GM12878 (cell line): ENCODE results near the gene NT5E. TPM values are rescaled to one million over a fixed set of nuclear protein-coding genes. Genes with fewer than 3 reads are reported as not detected.

ENCODE experiments used
- ATAC-seq: fragments of 200-7000 bp; cut with Tn5 transposase; 3 replicates; pipeline ENCODE4 v1.9.1; 2020; ENCODE audit warnings: mild to moderate bottlenecking, moderate library complexity
- BruUV-seq: library from RNA; stranded (reverse); fragments of 400-500 nt; replicated peaks from 2 replicates; lab custom pipeline; 2021; lab: Mats Ljungman, UMichigan
- CTCF ChIA-PET: fragments of 300-600 bp; sonication (Branson Sonifier 250); formaldehyde crosslinking; extraction: SDS; loops from one replicate; lab custom pipeline; 2021; ENCODE audit warnings: inconsistent platforms; lab: Yijun Ruan, JAX
- POLR2A ChIA-PET: fragments of 350-600 bp; formaldehyde crosslinking; extraction: SDS; loops from one replicate; lab custom pipeline; 2021; ENCODE audit warnings: inconsistent platforms; lab: Charles Lee
- RAD21 ChIA-PET: fragments of 300-600 bp; sonication (Branson Sonifier 250); formaldehyde crosslinking; loops from one replicate; lab custom pipeline; 2023; ENCODE audit warnings: antibody characterized with exemption; ENCODE audit not compliant: unreplicated experiment; lab: Charles Lee
- SMC1A ChIA-PET: fragments of 300-600 bp; sonication (Branson Sonifier 250); formaldehyde crosslinking; loops from one replicate; lab custom pipeline; 2023; ENCODE audit not compliant: unreplicated experiment, uncharacterized antibody; lab: Charles Lee
- DNase-seq: peaks from one replicate; pipeline ENCODE4 v3.0.0-alpha.2; 2011; ENCODE audit warnings: low read depth, low spot score
- FAIRE-seq: peaks from 3 replicates; lab custom pipeline; 2011; peaks lifted over from hg19 to GRCh38; lab: Jason Lieb, UNC
- H2AFZ ChIP-seq: 2 replicates; pipeline ENCODE4 v1.6.0; 2011; ENCODE audit warnings: low read depth, low read length, control low read depth; ENCODE audit not compliant: control insufficient read depth
- H3K27ac ChIP-seq: 2 replicates; pipeline ENCODE4 v1.5.1; 2011; ENCODE audit warnings: control low read depth; ENCODE audit not compliant: control insufficient read depth, insufficient read depth
- H3K27me3 ChIP-seq, 2 experiments: replicated peaks in 1 of 2; 2 replicates each; pipeline versions ENCODE4 v1.6.0 to v1.6.1; 2011; ENCODE audit warnings: low read length in 1 of 2; ENCODE audit not compliant: control insufficient read depth in 2 of 2, insufficient read depth in 2 of 2
- H3K36me3 ChIP-seq, 2 experiments: 2 replicates each; pipeline ENCODE4 v1.5.1; 2011; ENCODE audit warnings: low read length in 1 of 2; ENCODE audit not compliant: control insufficient read depth in 2 of 2, insufficient read depth in 2 of 2
- H3K4me1 ChIP-seq: 2 replicates; pipeline ENCODE4 v1.6.1; 2011; ENCODE audit warnings: mild to moderate bottlenecking, low read length, moderate library complexity, mixed read lengths; ENCODE audit not compliant: control insufficient read depth, insufficient read depth
- H3K4me2 ChIP-seq: 2 replicates; pipeline ENCODE4 v1.6.0; 2011; ENCODE audit warnings: control low read depth; ENCODE audit not compliant: control insufficient read depth, insufficient read depth
- H3K4me3 ChIP-seq: fragments of 200-600 bp; sonication (generic); 2 replicates; pipeline ENCODE4 v1.5.1; 2016
- H3K79me2 ChIP-seq: 2 replicates; pipeline ENCODE4 v1.6.0; 2011; ENCODE audit warnings: low read length; ENCODE audit not compliant: control insufficient read depth, insufficient read depth
- H3K9ac ChIP-seq: 2 replicates; pipeline ENCODE4 v1.8.0; 2011; ENCODE audit warnings: low read length, control low read depth, mixed read lengths; ENCODE audit not compliant: control insufficient read depth, insufficient read depth
- H3K9me3 ChIP-seq: replicated peaks from 3 replicates; pipeline ENCODE4 v1.5.1; 2011; ENCODE audit warnings: mild to moderate bottlenecking, low read length; ENCODE audit not compliant: control insufficient read depth, insufficient read depth
- H4K20me1 ChIP-seq: 2 replicates; pipeline ENCODE4 v1.6.0; 2011; ENCODE audit not compliant: control insufficient read depth, insufficient read depth
- ETV6 ChIP-seq, 2 experiments: fragments of 450-650 bp in 1 of 2; IDR thresholded peaks in 1 of 2; conservative IDR thresholded peaks in 1 of 2; 2 replicates each; pipeline ENCODE4 v1.6.1; 2014; ENCODE audit warnings: antibody characterized with exemption in 1 of 2, borderline replicate concordance in 1 of 2, low read depth in 1 of 2, mild to moderate bottlenecking in 1 of 2, moderate library complexity in 1 of 2
- JUNB ChIP-seq: IDR thresholded peaks from 2 replicates; pipeline ENCODE4 v1.6.1; 2016; ENCODE audit warnings: antibody characterized with exemption, mild to moderate bottlenecking
- WGBS: methylation state at CpG from one replicate; pipeline ENCODE4 v1.1.6; 2016; ENCODE audit warnings: low lambda C conversion rate; ENCODE audit not compliant: insufficient replicate concordance, insufficient coverage; ENCODE audit errors: missing lambda C conversion rate; 5-methylcytosine and 5-hydroxymethylcytosine counted together
- in situ Hi-C: fragments of 300-500 bp; cut with MboI; formaldehyde crosslinking; loops from 9 replicates; pipeline ENCODE4 v1.14.3; 2018; ENCODE audit warnings: mixed read lengths
- intact Hi-C: fragments of 100-400 bp; cut with micrococcal nuclease; formaldehyde crosslinking; loops from one replicate; pipeline ENCODE4 v1.14.2; 2022; ENCODE audit not compliant: unreplicated experiment
- polyA plus RNA-seq, 11 experiments: library from polyadenylated mRNA; depleted of rRNA in 4 of 11; unstranded in 6 of 11; stranded (reverse) in 5 of 11; fragments of >200 nt; fragmentation: Nextera tagmentation in 4 of 11; fragmentation: Illumina TruSeq in 1 of 11; extraction: Ambion mirVana in 4 of 11; extraction: Trizol in 1 of 11; gene quantifications; 1 replicate in 1 of 11; 2 replicates in 10 of 11; pipeline versions ENCODE4 v1.2.1 to v1.2.3, GENCODE V29; 2011 to 2016; ENCODE audit warnings: inconsistent platforms in 2 of 11, missing spikeins in 2 of 11, low read depth in 1 of 11
- total RNA-seq, 4 experiments: library from RNA; depleted of rRNA in 3 of 4; stranded (reverse); fragments of >200 nt in 3 of 4; fragmentation: Illumina TruSeq in 1 of 4; extraction: Trizol in 1 of 4; gene quantifications; 2 replicates each; pipeline versions ENCODE4 v1.2.1 to v1.2.3, GENCODE V29; 2013 to 2021
- TF ChIP-seq, protein P1 (sequence below): fragments of 450-650 bp; IDR thresholded peaks from 2 replicates; pipeline ENCODE4 v1.6.1; 2016; ENCODE audit warnings: mild to moderate bottlenecking
- TF ChIP-seq, protein P2 (sequence below): fragments of 450-650 bp; IDR thresholded peaks from 2 replicates; pipeline ENCODE4 v1.6.1; 2017; ENCODE audit warnings: antibody characterized with exemption, mild to moderate bottlenecking, moderate library complexity

NT5E gene
- total and polyA plus RNA-seq, 10 of the 15 experiments (the other 5 are each of a cell fraction or from before 2014, with no cell fraction given) = 1.9 to 9.7 (median 7.3) TPM

DNA sequence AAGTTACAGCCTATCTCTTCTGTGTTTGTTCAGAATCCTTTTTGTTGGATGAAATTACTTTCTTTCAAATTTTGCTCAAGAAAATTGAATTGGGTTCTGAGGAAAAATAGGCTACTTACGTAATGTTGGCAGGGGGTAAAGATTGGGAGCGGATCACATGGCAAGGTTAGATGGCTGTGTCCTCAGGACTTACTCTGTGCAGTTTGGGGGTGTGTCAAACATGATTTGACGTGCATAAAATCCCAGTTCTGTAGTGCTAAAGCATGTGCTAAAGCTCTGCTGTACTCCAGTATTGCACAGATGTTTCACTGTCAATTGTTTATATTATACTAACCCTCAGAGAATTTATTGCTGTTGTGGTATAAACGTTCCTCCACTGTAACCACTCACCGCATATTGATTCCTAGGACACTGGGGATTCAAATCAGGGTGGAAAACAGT is 2.6 kb downstream of the NT5E start (continued):
- no peak for TF ChIP-seq ETV6 (conservative IDR thresholded peaks at IDR 0.05 in 1 of 2, IDR thresholded peaks at IDR 0.05 in 1 of 2; ENCODE audit: borderline replicate concordance in 1 of 2, low read depth in 1 of 2)
- no peak for TF ChIP-seq JUNB
- TF ChIP-seq, all 136 proteins: peak for 0

DNA sequence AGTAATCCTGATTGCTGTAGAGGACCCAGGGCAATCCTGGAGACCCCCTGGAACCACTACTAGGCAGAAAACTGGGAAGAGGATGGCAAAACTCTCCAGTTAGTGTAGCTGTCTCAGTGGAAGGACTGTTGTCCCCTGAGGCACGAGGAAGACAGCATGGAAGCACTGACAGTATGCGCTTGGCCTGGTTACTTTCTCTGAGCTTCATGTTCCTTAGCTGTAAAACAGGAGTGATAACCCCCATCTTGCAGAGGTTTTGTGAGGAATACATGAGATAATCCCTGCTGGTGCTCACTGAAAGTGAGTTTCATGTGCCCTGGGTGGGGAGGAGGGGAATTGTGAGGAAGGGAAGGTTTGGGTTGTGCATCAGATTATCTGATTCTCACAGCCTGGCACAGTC is 3.2 kb downstream of the NT5E start:
- SMC1A ChIA-PET = interaction anchor here (1.0 to 12.9 kb wide), 7 partner anchors 9 to 93 kb away, joined by 3 to 138 read pairs (median 26); no protein-coding TSS in a partner anchor
- RAD21 ChIA-PET = interaction anchor here (1.0 to 8.9 kb wide), 4 partner anchors 8 to 49 kb away, joined by 3 to 80 read pairs (median 62); no protein-coding TSS in a partner anchor
- FAIRE-seq (no peak), ATAC-seq (no peak)
- Histone ChIP-seq H3K9ac (peak overlapping the region; percentile 7), H3K27ac (peak overlapping the region; percentile 20), H4K20me1 (no peaks in the 10 kb centered on the region), H3K9me3 (no peaks in the 10 kb centered on the region), H3K4me2 (peak overlapping the region; percentile 56), H3K36me3 (no peaks in the 10 kb centered on the region)
- CTCF ChIA-PET = interaction anchor here (1.2 to 13.2 kb wide), 4 partner anchors 9 to 80 kb away, joined by 3 to 188 read pairs (median 4); no protein-coding TSS in a partner anchor
- no TSS peak for BruUV-seq
- intact Hi-C loops = loop anchor here (5.0 kb wide), 1 partner anchor 224 kb away; no protein-coding TSS in a partner anchor
- TF ChIP-seq, protein P1, sequence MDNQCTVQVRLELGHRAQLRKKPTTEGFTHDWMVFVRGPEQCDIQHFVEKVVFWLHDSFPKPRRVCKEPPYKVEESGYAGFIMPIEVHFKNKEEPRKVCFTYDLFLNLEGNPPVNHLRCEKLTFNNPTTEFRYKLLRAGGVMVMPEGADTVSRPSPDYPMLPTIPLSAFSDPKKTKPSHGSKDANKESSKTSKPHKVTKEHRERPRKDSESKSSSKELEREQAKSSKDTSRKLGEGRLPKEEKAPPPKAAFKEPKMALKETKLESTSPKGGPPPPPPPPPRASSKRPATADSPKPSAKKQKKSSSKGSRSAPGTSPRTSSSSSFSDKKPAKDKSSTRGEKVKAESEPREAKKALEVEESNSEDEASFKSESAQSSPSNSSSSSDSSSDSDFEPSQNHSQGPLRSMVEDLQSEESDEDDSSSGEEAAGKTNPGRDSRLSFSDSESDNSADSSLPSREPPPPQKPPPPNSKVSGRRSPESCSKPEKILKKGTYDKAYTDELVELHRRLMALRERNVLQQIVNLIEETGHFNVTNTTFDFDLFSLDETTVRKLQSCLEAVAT = no peak
- TF ChIP-seq, protein P2, sequence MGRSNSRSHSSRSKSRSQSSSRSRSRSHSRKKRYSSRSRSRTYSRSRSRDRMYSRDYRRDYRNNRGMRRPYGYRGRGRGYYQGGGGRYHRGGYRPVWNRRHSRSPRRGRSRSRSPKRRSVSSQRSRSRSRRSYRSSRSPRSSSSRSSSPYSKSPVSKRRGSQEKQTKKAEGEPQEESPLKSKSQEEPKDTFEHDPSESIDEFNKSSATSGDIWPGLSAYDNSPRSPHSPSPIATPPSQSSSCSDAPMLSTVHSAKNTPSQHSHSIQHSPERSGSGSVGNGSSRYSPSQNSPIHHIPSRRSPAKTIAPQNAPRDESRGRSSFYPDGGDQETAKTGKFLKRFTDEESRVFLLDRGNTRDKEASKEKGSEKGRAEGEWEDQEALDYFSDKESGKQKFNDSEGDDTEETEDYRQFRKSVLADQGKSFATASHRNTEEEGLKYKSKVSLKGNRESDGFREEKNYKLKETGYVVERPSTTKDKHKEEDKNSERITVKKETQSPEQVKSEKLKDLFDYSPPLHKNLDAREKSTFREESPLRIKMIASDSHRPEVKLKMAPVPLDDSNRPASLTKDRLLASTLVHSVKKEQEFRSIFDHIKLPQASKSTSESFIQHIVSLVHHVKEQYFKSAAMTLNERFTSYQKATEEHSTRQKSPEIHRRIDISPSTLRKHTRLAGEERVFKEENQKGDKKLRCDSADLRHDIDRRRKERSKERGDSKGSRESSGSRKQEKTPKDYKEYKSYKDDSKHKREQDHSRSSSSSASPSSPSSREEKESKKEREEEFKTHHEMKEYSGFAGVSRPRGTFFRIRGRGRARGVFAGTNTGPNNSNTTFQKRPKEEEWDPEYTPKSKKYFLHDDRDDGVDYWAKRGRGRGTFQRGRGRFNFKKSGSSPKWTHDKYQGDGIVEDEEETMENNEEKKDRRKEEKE = 0 out of 2 replicates have a peak, but pooled peaks have one; percentile 20
- TF ChIP-seq, all 136 proteins: peak for 1
- 91% methylated on average over 2 of the region's 2 CpGs for WGBS
- in situ Hi-C loops = no loop called here
- Histone ChIP-seq H3K4me3 (peak overlapping the region; percentile 83; the same call in 1 of the 2 replicates), H3K4me1 (peaks cover 27% of the 10 kb centered on the region), H3K79me2 (peaks cover 39% of the 10 kb centered on the region), H2AFZ (no peak overlapping the region; the same call in 1 of the 2 replicates), H3K27me3 (no peaks in the 10 kb centered on the region)
- POLR2A ChIA-PET = interaction anchor here (1.4 to 4.6 kb wide), 3 partner anchors 8 to 225 kb away, joined by 3 to 64 read pairs (median 7); no protein-coding TSS in a partner anchor
- no peak for DNase-seq
